Endothelial cell (in vitro differentiated cells): ENCODE data around the gene ZBTB37. TPM values are rescaled to one million over a fixed set of nuclear protein-coding genes. Genes with fewer than 3 reads are reported as not detected.

Source experiments
- DNase-seq: peaks from one replicate; pipeline ENCODE4 v3.0.0; 2021; ENCODE audit warnings: low spot score
- H3K27ac Mint-ChIP-seq: one replicate; pipeline ENCODE4 v1.8.0; 2021; ENCODE audit warnings: mixed read lengths, inconsistent platforms; ENCODE audit not compliant: unreplicated experiment
- H3K27me3 Mint-ChIP-seq: one replicate; pipeline ENCODE4 v1.8.0; 2021; ENCODE audit warnings: mild to moderate bottlenecking, moderate library complexity, mixed read lengths, inconsistent platforms; ENCODE audit not compliant: unreplicated experiment
- H3K36me3 Mint-ChIP-seq: one replicate; pipeline ENCODE4 v1.8.0; 2021; ENCODE audit warnings: mild to moderate bottlenecking, low read depth, mixed read lengths, inconsistent platforms; ENCODE audit not compliant: unreplicated experiment
- H3K4me1 Mint-ChIP-seq: one replicate; pipeline ENCODE4 v1.8.0; 2021; ENCODE audit warnings: mild to moderate bottlenecking, mixed read lengths, inconsistent platforms; ENCODE audit not compliant: unreplicated experiment
- H3K4me3 Mint-ChIP-seq: one replicate; pipeline ENCODE4 v1.8.0; 2021; ENCODE audit warnings: mild to moderate bottlenecking, mixed read lengths, inconsistent platforms; ENCODE audit not compliant: unreplicated experiment
- H3K9me3 Mint-ChIP-seq: one replicate; pipeline ENCODE4 v1.8.0; 2021; ENCODE audit warnings: mixed read lengths, inconsistent platforms; ENCODE audit not compliant: unreplicated experiment
- CTCF ChIP-seq: fragments of 200-600 bp; sonication (generic); IDR thresholded peaks from one replicate; pipeline ENCODE4 v1.5.0; 2021; ENCODE audit warnings: antibody characterized with exemption; ENCODE audit not compliant: unreplicated experiment
- long read RNA-seq: library from polyadenylated mRNA; unstranded; transcript quantifications from one replicate; pipeline ENCODE4 v2.0.0, GENCODE V29; 2020; ENCODE audit not compliant: unreplicated experiment
- total RNA-seq: library from RNA; stranded (reverse); fragmentation: NEBNext Ultra II Directional; extraction: Animal tissue kit (Norgen Biotek cat#: 25700); gene quantifications from one replicate; pipeline ENCODE4 v1.2.1, GENCODE V29; 2021; ENCODE audit not compliant: unreplicated experiment

ZBTB37 gene
- total RNA-seq, result 10.1 TPM
- long read RNA-seq, partial matches to known transcripts, result 0 of 1 reads
- long read RNA-seq, other reads (novel, unspliced or antisense), result 1 of 1 reads

- H3K36me3 Mint-ChIP-seq, result peaks cover 31% of the 10 kb centered on the region
Measured at GRCh38 chr1:173868266-173869020, at the start of gene ZBTB37. TSS of gene ZBTB37 (plus strand) at chr1:173868380. CDS start at chr1:173870226, 1,846 bp downstream.

GRCh38 chr1:173818459-173818858, 49.7 kb upstream of the ZBTB37 start:
- no peaks in the 10 kb centered on the region for H3K9me3 Mint-ChIP-seq
- no peak overlapping the region for H3K27ac Mint-ChIP-seq
- no peak for DNase-seq
- H3K36me3 Mint-ChIP-seq, result peaks cover 10% of the 10 kb centered on the region
- H3K4me3 Mint-ChIP-seq, result no peak overlapping the region
- peaks cover 11% of the 10 kb centered on the region for H3K4me1 Mint-ChIP-seq
- peaks cover 3% of the 10 kb centered on the region for H3K27me3 Mint-ChIP-seq
- TF ChIP-seq CTCF, result no peak

More at GRCh38 chr1:173868266-173869020, at the start of gene ZBTB37:
- H3K4me1 Mint-ChIP-seq, result peaks cover 41% of the 10 kb centered on the region
- peak; percentile 93 for DNase-seq
- H3K9me3 Mint-ChIP-seq, result no peaks in the 10 kb centered on the region
- H3K4me3 Mint-ChIP-seq, result peak within 1 kb of the TSS; percentile 96
- peak within 1 kb of the TSS; percentile 93 for H3K27ac Mint-ChIP-seq
- H3K27me3 Mint-ChIP-seq, result peaks cover 14% of the 10 kb centered on the region
- TF ChIP-seq CTCF, result no peak

- DNase-seq, result no peak
- no peak overlapping the region for H3K4me3 Mint-ChIP-seq
- peaks cover 7% of the 10 kb centered on the region for H3K27me3 Mint-ChIP-seq
- no peaks in the 10 kb centered on the region for H3K9me3 Mint-ChIP-seq
- TF ChIP-seq CTCF, result no peak
- peaks cover 6% of the 10 kb centered on the region for H3K36me3 Mint-ChIP-seq
- no peak overlapping the region for H3K27ac Mint-ChIP-seq
- H3K4me1 Mint-ChIP-seq, result peaks cover 25% of the 10 kb centered on the region
Measured at GRCh38 chr1:173821680-173822079, 46.5 kb upstream of the ZBTB37 start.

GRCh38 chr1:173823781-173824314, 44.3 kb upstream of the ZBTB37 start:
- Mint-ChIP-seq H3K4me1 (peaks cover 20% of the 10 kb centered on the region), H3K36me3 (no peaks in the 10 kb centered on the region), H3K27me3 (peaks cover 7% of the 10 kb centered on the region), H3K9me3 (no peaks in the 10 kb centered on the region), H3K4me3 (peak overlapping the region; percentile 98), H3K27ac (peak overlapping the region; percentile 98)
- DNase-seq, result no peak
- TF ChIP-seq CTCF, result no peak
